ENCODE data around the gene BCR.
"Not testable (repeated sequence)": the region's sequence is repeated elsewhere in the genome, so short reads cannot be mapped to it uniquely, and the experiment has no call there.

Gene BCR

GRCh38 chr22:23363683-23364082, 183.4 kb downstream of the BCR start:
- no peak overlapping the region for H3K4me3 ChIP-seq (ENCODE audit: low read length)
- no peak for DNase-seq (ENCODE audit: low read depth)

GRCh38 chr22:23364389-23364788, 184.1 kb downstream of the BCR start:
- H3K4me3 ChIP-seq (ENCODE audit: low read length), result no peak overlapping the region
- TF ChIP-seq CTCF (conservative IDR thresholded peaks at IDR 0.05; ENCODE audit: low read depth, low read length), result no peak
- no peak for DNase-seq (ENCODE audit: low read depth)

More at GRCh38 chr22:23363683-23364082, 183.4 kb downstream of the BCR start:
- TF ChIP-seq CTCF (conservative IDR thresholded peaks at IDR 0.05; ENCODE audit: low read depth, low read length), result no peak

GRCh38 chr22:23365524-23365923, 185.2 kb downstream of the BCR start:
- H3K4me3 ChIP-seq (ENCODE audit: low read length), result no peak overlapping the region
- TF ChIP-seq CTCF (conservative IDR thresholded peaks at IDR 0.05; ENCODE audit: low read depth, low read length), result no peak
- DNase-seq (ENCODE audit: low read depth), result no peak

GRCh38 chr22:23365961-23366360, 185.7 kb downstream of the BCR start:
- no peak for TF ChIP-seq CTCF (conservative IDR thresholded peaks at IDR 0.05; ENCODE audit: low read depth, low read length)
- DNase-seq (ENCODE audit: low read depth), result no peak
- H3K4me3 ChIP-seq (ENCODE audit: low read length), result no peak overlapping the region

- DNase-seq (ENCODE audit: low read depth); H3K4me3 ChIP-seq (ENCODE audit: low read length): not testable (repeated sequence)
Measured at GRCh38 chr22:23367196-23367595, 186.9 kb downstream of the BCR start.
